H1 (cell line): Measurements from ENCODE around the gene ZNF385B. TPM values are rescaled to one million over a fixed set of nuclear protein-coding genes. Genes with fewer than 3 reads are reported as not detected.

Experiments
- CTCF ChIP-seq, 3 experiments: IDR thresholded peaks; 1 replicate in 2 of 3; 2 replicates in 1 of 3; pipeline versions ENCODE4 v1.5.1 to v1.6.1; 2011; ENCODE audit warnings: low read length in 3 of 3, mild to moderate bottlenecking in 3 of 3, inconsistent platforms in 2 of 3, low read depth in 1 of 3, moderate library complexity in 1 of 3; ENCODE audit not compliant: insufficient read depth in 1 of 3; ENCODE audit errors: control extremely low read depth in 1 of 3
- HDAC2 ChIP-seq, 2 experiments: fragments of 300-600 bp in 1 of 2; sonication (generic) in 1 of 2; IDR thresholded peaks; 2 replicates each; pipeline ENCODE4 v1.6.1; 2011 to 2012; ENCODE audit warnings: low read depth in 2 of 2, low read length in 2 of 2, mild to moderate bottlenecking in 2 of 2, moderate library complexity in 2 of 2, borderline replicate concordance in 1 of 2, inconsistent platforms in 1 of 2
- ZNF274 ChIP-seq: IDR thresholded peaks from 2 replicates; pipeline ENCODE4 v1.7.0; 2012; ENCODE audit warnings: low read length, borderline replicate concordance; ENCODE audit errors: extremely low read depth
- polyA plus RNA-seq, 7 experiments: library from polyadenylated mRNA; depleted of rRNA in 3 of 7; stranded (reverse) in 5 of 7; unstranded in 2 of 7; fragments of >200 nt in 5 of 7; fragments of 200-250 nt in 2 of 7; gene quantifications; 1 replicate in 5 of 7; 2 replicates in 1 of 7; 4 replicates in 1 of 7; pipeline versions ENCODE4 v1.2.1 to v1.2.3, GENCODE V29; 2011 to 2013; ENCODE audit warnings: missing spikeins in 2 of 7, mixed read lengths in 2 of 7
- total RNA-seq: library from RNA; stranded (reverse); fragmentation: NEBNext Ultra II Directional; extraction: Animal tissue kit (Norgen Biotek cat#: 25700); gene quantifications from 2 replicates; pipeline ENCODE4 v1.2.1, GENCODE V29; 2021
- TF ChIP-seq, protein P1 (sequence below): IDR thresholded peaks from 2 replicates; pipeline ENCODE4 v1.6.1; 2012; ENCODE audit warnings: low read length, inconsistent platforms

Gene ZNF385B
- total and polyA plus RNA-seq, 2 of the 8 experiments (the other 6 are each of a cell fraction or from before 2014, with no cell fraction given): 1.1 to 3.7 TPM

GRCh38 chr2:179579800-179580199 is 281.6 kb downstream of the ZNF385B start (continued):
- TF ChIP-seq CTCF (IDR thresholded peaks at IDR 0.05; ENCODE audit: control extremely low read depth in 1 of 3, insufficient read depth in 1 of 3, low read depth in 1 of 3, low read length in 3 of 3): no peak
- TF ChIP-seq, protein P1, sequence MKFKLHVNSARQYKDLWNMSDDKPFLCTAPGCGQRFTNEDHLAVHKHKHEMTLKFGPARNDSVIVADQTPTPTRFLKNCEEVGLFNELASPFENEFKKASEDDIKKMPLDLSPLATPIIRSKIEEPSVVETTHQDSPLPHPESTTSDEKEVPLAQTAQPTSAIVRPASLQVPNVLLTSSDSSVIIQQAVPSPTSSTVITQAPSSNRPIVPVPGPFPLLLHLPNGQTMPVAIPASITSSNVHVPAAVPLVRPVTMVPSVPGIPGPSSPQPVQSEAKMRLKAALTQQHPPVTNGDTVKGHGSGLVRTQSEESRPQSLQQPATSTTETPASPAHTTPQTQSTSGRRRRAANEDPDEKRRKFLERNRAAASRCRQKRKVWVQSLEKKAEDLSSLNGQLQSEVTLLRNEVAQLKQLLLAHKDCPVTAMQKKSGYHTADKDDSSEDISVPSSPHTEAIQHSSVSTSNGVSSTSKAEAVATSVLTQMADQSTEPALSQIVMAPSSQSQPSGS: no peak
- TF ChIP-seq HDAC2 (IDR thresholded peaks at IDR 0.05; ENCODE audit: borderline replicate concordance in 1 of 2, low read depth in 2 of 2, low read length in 2 of 2): no peak
- TF ChIP-seq ZNF274: no peak
